Hematopoietic multipotent progenitor cell treated with erythropoietin and hydrocortisone succinate and interleukin-3 and kit ligand, for 15 days (in vitro differentiated cells): ENCODE data around the gene DNAH8.

Experiments used
- DNase-seq: peaks from one replicate; pipeline ENCODE4 v3.0.0-alpha.2; 2015; ENCODE audit warnings: low spot score

DNAH8 gene

DNA sequence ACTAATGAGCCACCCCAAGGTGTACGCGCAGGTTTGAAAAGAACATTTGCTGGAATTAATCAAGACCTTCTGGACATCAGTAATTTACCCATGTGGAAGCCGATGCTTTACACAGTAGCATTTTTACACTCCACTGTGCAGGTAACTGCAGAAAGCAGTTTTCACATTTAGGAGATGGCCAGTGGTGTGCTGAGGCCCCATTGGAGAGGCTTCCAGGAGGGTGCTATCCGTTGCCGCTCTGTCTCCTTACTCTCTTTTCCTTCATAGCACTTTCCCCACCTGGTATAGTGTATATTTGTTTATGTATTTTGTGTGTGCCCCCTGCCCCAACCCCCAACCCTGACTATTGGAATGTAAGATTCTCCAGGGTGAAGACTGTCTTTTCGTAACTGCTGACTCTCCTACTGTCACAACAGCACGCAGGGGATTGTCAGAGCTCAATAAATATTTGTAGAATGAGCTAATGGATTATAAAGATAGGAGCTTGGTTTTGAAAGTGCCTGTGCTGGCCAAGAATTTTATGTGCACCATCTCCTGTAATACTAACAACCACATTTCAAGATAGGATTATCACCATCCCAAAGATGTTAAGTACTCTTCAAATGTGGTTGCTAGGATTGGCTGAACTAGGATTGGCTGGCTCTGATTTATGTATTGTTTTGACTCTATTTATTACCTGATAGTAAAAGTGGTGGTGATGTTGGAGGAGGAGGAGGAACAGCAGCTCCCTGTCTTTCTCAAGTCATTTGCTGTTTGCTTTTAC, 259.5 kb downstream of the DNAH8 start:
- no peak for DNase-seq

DNA sequence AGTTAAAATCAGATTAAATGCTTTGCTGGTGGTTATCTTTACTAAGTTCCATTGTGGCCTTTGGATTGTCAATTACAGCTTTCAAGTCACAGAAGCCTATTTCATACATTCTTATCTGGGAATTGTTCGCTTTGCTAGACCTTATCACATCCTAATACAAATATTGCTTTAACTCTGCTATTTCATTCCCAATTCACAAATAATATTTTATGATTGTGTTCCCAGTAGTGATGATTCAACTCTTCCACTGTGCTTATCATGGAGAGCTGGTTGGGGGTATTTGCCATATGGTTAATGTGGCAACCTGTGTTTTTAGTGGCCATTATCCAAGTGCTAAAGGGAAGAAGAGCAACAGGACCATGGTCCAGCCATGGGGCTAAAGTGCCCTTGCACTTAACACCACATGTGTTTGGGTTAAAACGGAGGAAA, 260.5 kb downstream of the DNAH8 start:
- DNase-seq, result no peak

DNA sequence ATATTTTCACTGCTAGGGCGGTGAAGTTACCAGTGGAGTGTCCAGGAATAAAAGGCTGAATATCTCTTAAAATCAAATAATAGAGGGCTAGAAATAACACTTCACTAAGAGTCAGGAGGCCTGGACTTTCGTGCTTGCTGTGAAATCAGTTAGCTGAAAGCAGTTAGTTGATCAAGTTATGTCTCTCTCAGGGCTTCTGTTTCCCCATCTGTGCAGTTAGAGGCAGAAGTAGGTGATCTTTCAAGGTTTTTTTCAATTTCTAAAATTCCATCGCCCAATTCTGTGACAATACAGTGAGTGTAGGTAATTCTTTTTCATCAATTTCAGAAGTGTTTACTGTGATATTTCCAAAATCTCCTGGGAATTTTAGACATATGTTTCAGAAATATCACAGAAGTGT, 260.9 kb downstream of the DNAH8 start:
- no peak for DNase-seq

- DNase-seq, result no peak
These were observed 261.8 kb downstream of the DNAH8 start for GRCh38 chr6:38976801-38977500.

DNA sequence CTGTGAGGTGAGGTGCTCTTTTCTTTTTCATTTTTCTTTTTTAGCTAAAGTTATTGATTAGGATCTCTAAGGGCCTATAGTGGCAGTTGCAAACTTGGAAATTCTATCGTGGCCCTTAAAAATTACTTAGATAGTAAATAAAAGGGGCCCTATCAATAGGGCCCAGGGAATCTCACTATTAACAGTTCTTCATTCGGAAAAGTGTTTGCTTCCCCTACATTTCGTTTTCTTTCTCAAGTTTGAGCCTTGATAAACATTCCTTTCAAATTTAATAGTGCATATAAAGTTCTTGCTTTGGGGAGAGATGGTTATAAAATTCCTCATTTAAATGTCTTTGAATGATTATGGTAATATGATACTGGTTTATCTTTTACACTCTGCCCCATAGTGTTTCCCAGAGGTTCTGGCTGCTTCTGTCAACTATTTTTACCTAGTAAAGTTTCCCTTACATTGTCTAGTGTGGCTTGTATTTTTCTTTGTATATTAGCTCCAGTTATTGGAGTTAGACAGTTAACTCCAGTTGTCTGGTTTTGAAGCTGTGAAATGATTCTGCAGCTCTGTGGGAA, 263.1 kb downstream of the DNAH8 start:
- no peak for DNase-seq

DNA sequence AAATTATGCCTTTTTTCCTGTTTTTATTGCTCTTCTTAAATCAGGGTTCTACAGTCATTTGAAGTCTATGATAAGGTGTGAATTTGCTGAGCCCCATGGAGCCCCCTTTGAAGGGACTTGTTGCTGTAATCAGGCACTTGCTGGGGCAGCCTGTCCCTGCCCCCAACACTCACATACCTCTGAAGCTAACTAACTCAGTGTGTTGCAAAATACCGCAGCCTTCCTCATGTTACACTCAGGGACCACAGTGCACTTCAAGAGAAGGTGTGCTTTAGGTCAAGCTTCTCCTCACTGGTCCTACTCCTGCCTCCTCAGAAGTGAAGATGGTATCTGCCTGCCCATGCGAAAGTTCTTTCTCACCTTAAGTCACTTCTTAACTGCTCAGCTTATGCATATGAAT, 267.4 kb downstream of the DNAH8 start:
- no peak for DNase-seq

DNA sequence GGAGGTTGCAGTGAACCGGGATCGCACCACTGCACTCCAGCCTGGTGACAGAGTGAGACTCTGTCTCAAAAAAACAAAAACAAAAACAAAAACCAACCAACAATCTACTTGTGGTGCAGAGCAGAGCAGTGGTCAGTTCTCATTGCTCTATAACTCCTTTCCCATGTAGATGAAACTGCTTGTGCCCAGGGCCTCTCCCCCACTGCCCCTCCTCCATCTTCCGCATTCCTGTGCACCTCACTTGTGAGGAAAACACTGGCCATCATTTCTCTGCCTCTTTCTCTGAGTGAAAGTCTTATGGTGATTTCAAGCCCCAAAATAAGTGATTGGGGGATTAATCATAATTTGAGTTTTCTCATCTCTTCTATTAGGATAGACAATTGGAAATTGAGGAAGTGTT, 269.6 kb downstream of the DNAH8 start:
- no peak for DNase-seq

DNA sequence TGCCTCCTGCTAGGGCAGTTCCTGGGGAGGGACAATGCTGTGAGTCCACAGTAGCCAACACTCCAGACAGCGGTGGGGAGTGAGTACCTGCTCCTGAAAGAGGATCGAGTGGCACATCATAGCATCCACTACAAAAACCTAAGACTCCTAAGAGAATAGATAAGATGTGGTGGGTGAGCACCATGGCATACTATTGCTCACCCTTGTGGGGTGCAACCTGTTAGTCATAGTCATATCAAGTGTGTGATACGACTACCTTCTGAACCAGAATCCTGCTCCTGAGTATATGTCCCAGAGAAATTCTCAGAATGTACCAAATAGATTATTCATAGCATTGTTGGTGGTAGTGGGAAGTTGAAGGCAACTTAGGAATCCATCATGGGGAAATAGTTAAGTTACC, 270.7 kb downstream of the DNAH8 start:
- DNase-seq, result no peak

GRCh38 chr6:38987503-38987902, 272.4 kb downstream of the DNAH8 start:
- no peak for DNase-seq

- DNase-seq, result no peak
These were observed 273.8 kb downstream of the DNAH8 start for GRCh38 chr6:38988736-38989449.

GRCh38 chr6:38990475-38990874, 275.4 kb downstream of the DNAH8 start:
- DNase-seq, result no peak

DNA sequence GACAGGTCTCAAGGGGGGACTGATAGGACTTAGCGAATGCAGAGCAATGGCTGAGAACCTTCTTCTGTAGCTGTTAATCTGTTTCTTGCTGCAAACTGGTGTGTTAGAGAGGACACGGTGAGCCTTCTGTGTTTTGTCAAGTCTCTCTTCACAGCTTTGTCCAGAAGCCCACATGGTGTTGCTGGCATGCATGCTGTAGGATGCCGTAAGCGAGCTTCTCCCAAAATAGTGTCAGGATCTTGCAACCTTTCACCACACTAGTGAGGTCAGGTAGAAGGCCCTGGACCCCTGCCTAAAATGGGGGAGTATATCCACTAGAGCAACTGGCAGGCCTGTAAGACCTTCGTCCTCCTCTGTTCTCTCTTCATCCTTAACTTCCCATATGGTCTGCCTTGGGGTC, 281.6 kb downstream of the DNAH8 start:
- DNase-seq, result no peak

- DNase-seq, result no peak
These were observed 282.1 kb downstream of the DNAH8 start for GRCh38 chr6:38997128-38997761.

- no peak for DNase-seq
These were observed 288.0 kb downstream of the DNAH8 start for GRCh38 chr6:39003072-39003471.

DNA sequence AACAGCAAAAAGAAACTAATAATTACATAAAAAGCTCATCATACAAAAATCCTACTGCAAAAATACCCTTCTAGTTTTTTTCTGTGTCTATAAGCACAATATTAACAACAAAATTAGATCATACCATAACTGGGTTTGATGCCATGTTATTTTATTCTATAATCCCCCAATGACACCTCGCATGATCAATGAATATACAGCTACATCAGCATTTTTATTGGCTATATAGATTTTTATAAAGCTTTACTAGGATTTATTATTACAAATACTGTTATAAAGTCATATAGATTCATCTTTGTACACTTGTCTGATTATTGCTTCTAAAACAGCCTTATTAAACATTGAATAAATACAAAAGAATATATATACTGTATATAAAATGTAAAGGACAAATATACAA, 288.4 kb downstream of the DNAH8 start:
- no peak for DNase-seq

GRCh38 chr6:39004801-39005200, 289.7 kb downstream of the DNAH8 start:
- DNase-seq, result no peak

GRCh38 chr6:39005774-39006173, 290.7 kb downstream of the DNAH8 start:
- no peak for DNase-seq

DNA sequence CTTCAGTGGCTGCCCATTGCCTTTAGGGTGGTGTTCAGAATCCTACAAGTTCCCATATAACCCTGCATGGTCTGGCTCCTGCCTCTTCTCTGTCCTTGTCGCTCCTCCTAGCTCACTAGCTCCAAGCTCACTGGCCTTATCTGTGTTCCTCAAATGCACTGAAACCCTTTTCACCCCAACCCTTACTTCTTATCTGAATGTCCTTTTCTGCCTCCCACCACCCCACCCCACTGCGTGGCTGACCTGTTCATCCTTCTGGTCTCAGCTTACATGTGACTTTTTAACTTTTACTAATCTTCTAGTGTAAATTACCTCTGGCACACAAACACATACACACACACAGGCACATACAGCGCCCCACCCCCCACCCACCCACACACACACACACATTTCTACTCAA, 292.5 kb downstream of the DNAH8 start:
- DNase-seq, result peak; percentile 6

DNA sequence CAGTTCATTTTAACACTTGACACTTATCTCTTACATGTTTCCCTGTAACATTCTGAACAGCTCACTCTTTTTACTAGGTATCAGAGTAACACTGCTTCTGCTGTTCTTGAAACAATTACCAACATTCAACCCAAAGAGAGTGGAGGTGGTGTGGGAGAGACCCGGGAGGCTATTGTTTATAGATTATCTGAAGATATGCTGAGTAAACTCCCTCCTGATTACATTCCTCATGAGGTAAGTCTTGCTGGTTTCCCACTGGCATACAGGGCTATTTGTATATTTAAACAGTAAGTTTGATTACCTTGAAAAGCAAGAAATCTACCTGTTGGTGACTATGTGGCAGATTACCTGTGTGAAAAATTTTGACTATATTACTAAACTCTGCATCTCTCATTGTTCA, 293.6 kb downstream of the DNAH8 start:
- no peak for DNase-seq

DNA sequence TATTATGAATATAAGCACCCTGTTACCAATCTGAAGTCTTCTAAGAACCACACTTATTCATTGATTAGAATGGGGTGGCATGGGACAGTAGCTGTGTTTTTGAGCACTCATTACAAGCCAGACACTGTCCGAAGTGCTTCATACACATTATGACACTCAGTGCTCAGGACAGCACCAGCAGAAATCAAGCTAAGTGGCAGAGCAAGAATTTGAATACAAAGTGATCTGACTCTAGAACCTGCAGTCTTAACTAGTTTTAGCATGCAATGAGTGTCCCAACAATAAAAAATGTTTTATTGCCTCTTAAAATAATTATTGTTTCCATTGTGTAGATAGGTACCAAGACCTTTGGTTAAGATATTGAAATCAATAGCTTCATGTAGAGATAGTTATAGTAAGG, 294.4 kb downstream of the DNAH8 start:
- no peak for DNase-seq

GRCh38 chr6:39016839-39017546, 301.9 kb downstream of the DNAH8 start:
- DNase-seq, result no peak

GRCh38 chr6:39017547-39017880, 302.4 kb downstream of the DNAH8 start:
- DNase-seq, result no peak
